Body of pancreas (tissue), 4 donors: ENCODE results near the gene RPS21. TPM values are rescaled to one million over a fixed set of nuclear protein-coding genes. Genes with fewer than 3 reads are reported as not detected.

Experiments used
- ATAC-seq: fragments of 150-250 bp; one replicate; pipeline ENCODE4 v1.9.1; 2016
- DNase-seq, 4 donors: peaks; one replicate each; pipeline ENCODE4 v3.0.0-alpha.2; 2019
- H3K27ac ChIP-seq, 4 donors: fragments of 200-600 bp; sonication (generic); 1 replicate in 3 of 4; 2 replicates in 1 of 4; pipeline versions ENCODE4 v1.5.1 to v1.6.1; 2016 to 2019; ENCODE audit warnings: mild to moderate bottlenecking in 1 of 4, mixed read lengths in 1 of 4, moderate library complexity in 1 of 4
- H3K27me3 ChIP-seq, 2 donors: fragments of 200-600 bp; sonication (generic); one replicate each; pipeline ENCODE4 v1.6.0; 2016; ENCODE audit warnings: mild to moderate bottlenecking in 1 of 2
- H3K36me3 ChIP-seq, 2 donors: fragments of 200-600 bp; sonication (generic); replicated peaks in 1 of 2; 2 replicates each; pipeline ENCODE4 v1.5.1; 2016; ENCODE audit warnings: low read depth in 2 of 2; ENCODE audit not compliant: insufficient read depth in 1 of 2
- H3K4me1 ChIP-seq: fragments of 200-600 bp; sonication (generic); one replicate; pipeline ENCODE4 v1.6.0; 2016
- H3K4me3 ChIP-seq, 2 donors: fragments of 200-600 bp; sonication (generic); 1 replicate in 1 of 2; 2 replicates in 1 of 2; pipeline ENCODE4 v1.5.1; 2016 to 2019
- H3K9me3 ChIP-seq, 3 donors: fragments of 200-600 bp; sonication (generic); 1 replicate in 2 of 3; 2 replicates in 1 of 3; pipeline ENCODE4 v1.5.1; 2016
- CTCF ChIP-seq, 7 experiments: fragments of 450-650 bp in 4 of 7; fragments of 200-600 bp in 3 of 7; sonication (generic) in 3 of 7; IDR thresholded peaks; one replicate each; pipeline ENCODE4 v1.5.1; 2016 to 2019; ENCODE audit warnings: antibody characterized with exemption in 7 of 7
- POLR2A ChIP-seq, 3 donors: fragments of 450-650 bp; IDR thresholded peaks; one replicate each; pipeline ENCODE4 v1.6.1; 2016; ENCODE audit warnings: antibody characterized with exemption in 3 of 3, mild to moderate bottlenecking in 2 of 3
- WGBS, 2 donors: methylation state at CpG; one replicate each; pipeline ENCODE4 v1.1.5; 2017; 5-methylcytosine and 5-hydroxymethylcytosine counted together
- intact Hi-C: fragments of 100-400 bp; cut with DNase I; formaldehyde crosslinking; loops from one replicate; pipeline ENCODE4 v1.15.1; 2023
- total RNA-seq, 2 donors: library from RNA; depleted of rRNA; stranded (reverse); fragments of >200 nt; gene quantifications; one replicate each; pipeline ENCODE4 v1.1.0, GENCODE V29; 2016

Gene RPS21
- total RNA-seq, 2 donors from 2014 or later: 654 to 656 TPM

GRCh38 chr20:62426699-62427131, 39.8 kb downstream of the RPS21 start:
- peak overlapping the region; percentile 78 to 85 (median 82) for H3K27ac ChIP-seq
- WGBS, 2 donors: 31 to 60% methylated on average over 1 to 21 of the region's 22 CpGs
- H3K27me3 ChIP-seq: no peaks in the 10 kb centered on the region
- intact Hi-C loops: no loop called here
- H3K4me3 ChIP-seq: peak overlapping the region in 1 of 2 donors; percentile 16
- peaks cover 26% of the 10 kb centered on the region for H3K4me1 ChIP-seq
- TF ChIP-seq CTCF (IDR thresholded peaks at IDR 0.05): no peak
- no peak for TF ChIP-seq POLR2A (IDR thresholded peaks at IDR 0.05)
- no peaks in the 10 kb centered on the region for H3K36me3 ChIP-seq
- ATAC-seq: peak; percentile 30
- H3K9me3 ChIP-seq: no peaks in the 10 kb centered on the region
- DNase-seq: peak; percentile 48 to 74 (median 62)

GRCh38 chr20:62427172-62428001, 40.5 kb downstream of the RPS21 start, which contains the start of gene RBBP8NL:
Gene RBBP8NL (minus strand): TSS chr20:62427539. CDS start chr20:62419647, 7,892 bp downstream.
- TF ChIP-seq POLR2A (IDR thresholded peaks at IDR 0.05) (peak in 2 of 3 donors; percentile 38 to 40), CTCF (IDR thresholded peaks at IDR 0.05) (peak in 6 of 7 experiments; percentile 35 to 79 (median 66))
- Histone ChIP-seq H3K27me3 (no peaks in the 10 kb centered on the region), H3K9me3 (no peaks in the 10 kb centered on the region), H3K4me1 (peaks cover 26% of the 10 kb centered on the region), H3K27ac (peak within 1 kb of the TSS; percentile 78 to 85 (median 82)), H3K36me3 (no peaks in the 10 kb centered on the region), H3K4me3 (peak within 1 kb of the TSS in 1 of 2 donors; percentile 16)
- DNase-seq: peak; percentile 94 to 97 (median 96)
- intact Hi-C loops: no loop called here
- 27% methylated on average over 28 of the region's 28 CpGs; no CpG with 5 or more reads in 1 of the 2 donors for WGBS, 2 donors
- peak; percentile 96 for ATAC-seq

GRCh38 chr20:62428002-62428372, 41.1 kb downstream of the RPS21 start:
- H3K9me3 ChIP-seq: no peaks in the 10 kb centered on the region
- peak overlapping the region; percentile 78 to 85 (median 82) for H3K27ac ChIP-seq
- intact Hi-C loops: no loop called here
- H3K4me1 ChIP-seq: peaks cover 26% of the 10 kb centered on the region
- DNase-seq (no peak), ATAC-seq (no peak)
- H3K36me3 ChIP-seq: no peaks in the 10 kb centered on the region
- no peaks in the 10 kb centered on the region for H3K27me3 ChIP-seq
- TF ChIP-seq POLR2A (IDR thresholded peaks at IDR 0.05) (no peak), CTCF (IDR thresholded peaks at IDR 0.05) (no peak)
- H3K4me3 ChIP-seq: no peak overlapping the region
- 79% methylated on average over 10 of the region's 10 CpGs; no CpG with 5 or more reads in 1 of the 2 donors for WGBS, 2 donors

- H3K27ac ChIP-seq: peak overlapping the region; percentile 78 to 85 (median 82)
- H3K4me1 ChIP-seq: peaks cover 26% of the 10 kb centered on the region
- intact Hi-C loops: no loop called here
- no peaks in the 10 kb centered on the region for H3K9me3 ChIP-seq
- no peaks in the 10 kb centered on the region for H3K36me3 ChIP-seq
- no peaks in the 10 kb centered on the region for H3K27me3 ChIP-seq
- no peak for ATAC-seq
- no peak overlapping the region for H3K4me3 ChIP-seq
- DNase-seq: no peak
- WGBS, 2 donors: 66 to 81% methylated on average over 17 to 31 of the region's 31 CpGs
- TF ChIP-seq POLR2A (IDR thresholded peaks at IDR 0.05): no peak
- no peak for TF ChIP-seq CTCF (IDR thresholded peaks at IDR 0.05)
These were observed 41.7 kb downstream of the RPS21 start for GRCh38 chr20:62428396-62429295.
